ENCODE results near the gene TCFL5.

TCFL5 gene

GRCh38 chr20:62886709-62887058, 25.1 kb upstream of the TCFL5 start:
- Histone ChIP-seq H3K36me3 (ENCODE audit: control insufficient read depth, insufficient read depth, low read length) (no peaks in the 10 kb centered on the region), H3K9ac (no peak overlapping the region)

GRCh38 chr20:62885896-62886708, 24.5 kb upstream of the TCFL5 start:
- H3K36me3 ChIP-seq (ENCODE audit: control insufficient read depth, insufficient read depth, low read length): no peaks in the 10 kb centered on the region
- no peak overlapping the region for H3K27ac ChIP-seq
- no peak for TF ChIP-seq CTCF (IDR thresholded peaks at IDR 0.05)

More at GRCh38 chr20:62886709-62887058, 25.1 kb upstream of the TCFL5 start:
- no peak for TF ChIP-seq CTCF (IDR thresholded peaks at IDR 0.05)
- H3K27ac ChIP-seq: no peak overlapping the region
- no peaks in the 10 kb centered on the region for H3K27me3 ChIP-seq (ENCODE audit: control insufficient read depth, insufficient read depth, low read length)
- H3K4me1 ChIP-seq: no peaks in the 10 kb centered on the region
- H3K4me2 ChIP-seq (ENCODE audit: low read length): no peak overlapping the region
- H3K4me3 ChIP-seq (ENCODE audit: low read depth, low read length): no peak overlapping the region
- H2AFZ ChIP-seq: no peak overlapping the region
- H3K9me3 ChIP-seq (ENCODE audit: control insufficient read depth, low read length): no peaks in the 10 kb centered on the region
- peaks cover 2% of the 10 kb centered on the region for H3K79me2 ChIP-seq

GRCh38 chr20:62885046-62885895, 23.6 kb upstream of the TCFL5 start:
- no peak overlapping the region for H3K4me2 ChIP-seq (ENCODE audit: low read length)
- no peak overlapping the region for H2AFZ ChIP-seq
- peaks cover 2% of the 10 kb centered on the region for H3K79me2 ChIP-seq
- H3K27me3 ChIP-seq (ENCODE audit: control insufficient read depth, insufficient read depth, low read length): no peaks in the 10 kb centered on the region
- no peak overlapping the region for H3K27ac ChIP-seq
- no peak overlapping the region for H3K9ac ChIP-seq
- no peaks in the 10 kb centered on the region for H3K9me3 ChIP-seq (ENCODE audit: control insufficient read depth, low read length)
- H3K4me3 ChIP-seq (ENCODE audit: low read depth, low read length): no peak overlapping the region
- no peak for TF ChIP-seq CTCF (IDR thresholded peaks at IDR 0.05)
- no peaks in the 10 kb centered on the region for H3K4me1 ChIP-seq
- H3K36me3 ChIP-seq (ENCODE audit: control insufficient read depth, insufficient read depth, low read length): no peaks in the 10 kb centered on the region

More at GRCh38 chr20:62885896-62886708, 24.5 kb upstream of the TCFL5 start:
- no peaks in the 10 kb centered on the region for H3K9me3 ChIP-seq (ENCODE audit: control insufficient read depth, low read length)
- H3K4me3 ChIP-seq (ENCODE audit: low read depth, low read length): no peak overlapping the region
- no peaks in the 10 kb centered on the region for H3K27me3 ChIP-seq (ENCODE audit: control insufficient read depth, insufficient read depth, low read length)
- peaks cover 2% of the 10 kb centered on the region for H3K79me2 ChIP-seq
- H3K9ac ChIP-seq: no peak overlapping the region
- no peak overlapping the region for H2AFZ ChIP-seq
- no peak overlapping the region for H3K4me2 ChIP-seq (ENCODE audit: low read length)
- H3K4me1 ChIP-seq: no peaks in the 10 kb centered on the region

GRCh38 chr20:62884556-62884955, 22.9 kb upstream of the TCFL5 start:
- H3K4me1 ChIP-seq: no peaks in the 10 kb centered on the region
- H3K36me3 ChIP-seq (ENCODE audit: control insufficient read depth, insufficient read depth, low read length): no peaks in the 10 kb centered on the region
- no peak overlapping the region for H3K27ac ChIP-seq
- no peaks in the 10 kb centered on the region for H3K9me3 ChIP-seq (ENCODE audit: control insufficient read depth, low read length)
- no peak overlapping the region for H3K9ac ChIP-seq
- H2AFZ ChIP-seq: no peak overlapping the region
- H3K27me3 ChIP-seq (ENCODE audit: control insufficient read depth, insufficient read depth, low read length): no peaks in the 10 kb centered on the region
- TF ChIP-seq CTCF (IDR thresholded peaks at IDR 0.05): no peak
- H3K4me3 ChIP-seq (ENCODE audit: low read depth, low read length): no peak overlapping the region
- no peak overlapping the region for H3K4me2 ChIP-seq (ENCODE audit: low read length)
- H3K79me2 ChIP-seq: no peaks in the 10 kb centered on the region

Data from parathyroid adenoma (tissue), 2 donors.